Measurements from ENCODE around the gene KRTAP5-2.
"Not testable (repeated sequence)": the region's sequence is repeated elsewhere in the genome, so short reads cannot be mapped to it uniquely, and the experiment has no call there.

- TF ChIP-seq EZH2 (IDR thresholded peaks at IDR 0.05); POLR2AphosphoS5 (IDR thresholded peaks at IDR 0.05; ENCODE audit: borderline replicate concordance, low read depth, low read length); FOXP2 (optimal IDR thresholded peaks at IDR 0.05; ENCODE audit: control extremely low read depth, extremely low read length, insufficient read depth): not testable (repeated sequence)
These were observed 312 bp upstream of the KRTAP5-2 start for GRCh38 chr11:1598406-1598805.
